CD4-positive, alpha-beta memory T cell (primary cell): ENCODE data around the gene ATP1B3. TPM values are rescaled to one million over a fixed set of nuclear protein-coding genes. Genes with fewer than 3 reads are reported as not detected.

Experiments used
- CTCF ChIA-PET: fragments of 350-600 bp; sonication (Branson Sonifier 250); formaldehyde crosslinking; loops from one replicate; lab custom pipeline; 2021; ENCODE audit warnings: inconsistent platforms; ENCODE audit not compliant: partially characterized antibody; lab: Charles Lee
- POLR2A ChIA-PET: fragments of 350-600 bp; sonication (Branson Sonifier 250); formaldehyde crosslinking; loops from one replicate; lab custom pipeline; 2021; ENCODE audit not compliant: partially characterized antibody; lab: Charles Lee
- DNase-seq, 5 donors: peaks; one replicate each; pipeline versions ENCODE4 v3.0.0 to v3.0.0-alpha.2; 2020 to 2022; ENCODE audit warnings: mixed read lengths in 1 of 5
- H3K27ac ChIP-seq: one replicate; pipeline ENCODE4 v1.7.0; 2013; ENCODE audit warnings: low read depth, low read length
- H3K27me3 ChIP-seq: 2 replicates; pipeline ENCODE4 v1.7.0; 2013; ENCODE audit warnings: mild to moderate bottlenecking, low read length, moderate library complexity; ENCODE audit not compliant: insufficient read depth
- H3K36me3 ChIP-seq: 2 replicates; pipeline ENCODE4 v1.7.0; 2013; ENCODE audit warnings: mild to moderate bottlenecking, low read length, moderate library complexity; ENCODE audit not compliant: insufficient read depth
- H3K4me1 ChIP-seq: 2 replicates; pipeline ENCODE4 v1.7.0; 2013; ENCODE audit warnings: mild to moderate bottlenecking, low read length, moderate library complexity; ENCODE audit not compliant: insufficient read depth
- H3K4me3 ChIP-seq, 2 donors: one replicate each; pipeline ENCODE4 v1.7.0; 2013; ENCODE audit warnings: low read length in 2 of 2, mild to moderate bottlenecking in 1 of 2
- H3K9me3 ChIP-seq, 2 donors: one replicate each; pipeline ENCODE4 v1.7.0; 2013; ENCODE audit warnings: low read length in 2 of 2, control low read depth in 1 of 2; ENCODE audit not compliant: control insufficient read depth in 1 of 2
- H3K27ac Mint-ChIP-seq, 7 donors: one replicate each; pipeline ENCODE4 v1.8.0; 2020 to 2021; ENCODE audit warnings: mixed read lengths in 7 of 7, mild to moderate bottlenecking in 6 of 7, inconsistent platforms in 3 of 7, moderate library complexity in 3 of 7
- H3K27me3 Mint-ChIP-seq, 2 donors: one replicate each; pipeline ENCODE4 v1.8.0; 2020 to 2021; ENCODE audit warnings: mixed read lengths in 2 of 2
- H3K36me3 Mint-ChIP-seq, 2 donors: one replicate each; pipeline ENCODE4 v1.8.0; 2020 to 2021; ENCODE audit warnings: mixed read lengths in 2 of 2, inconsistent platforms in 1 of 2, mild to moderate bottlenecking in 1 of 2
- H3K4me1 Mint-ChIP-seq, 4 donors: one replicate each; pipeline ENCODE4 v1.8.0; 2020 to 2021; ENCODE audit warnings: mixed read lengths in 4 of 4, mild to moderate bottlenecking in 1 of 4
- H3K4me3 Mint-ChIP-seq, 8 donors: one replicate each; pipeline ENCODE4 v1.8.0; 2020 to 2021; ENCODE audit warnings: mixed read lengths in 8 of 8, mild to moderate bottlenecking in 7 of 8, moderate library complexity in 6 of 8, inconsistent platforms in 3 of 8
- H3K9me3 Mint-ChIP-seq, 8 donors: one replicate each; pipeline ENCODE4 v1.8.0; 2020 to 2021; ENCODE audit warnings: mixed read lengths in 8 of 8, mild to moderate bottlenecking in 5 of 8, inconsistent platforms in 3 of 8, moderate library complexity in 1 of 8
- intact Hi-C: fragments of 100-400 bp; cut with micrococcal nuclease; formaldehyde crosslinking; loops from one replicate; pipeline ENCODE4 v1.15.1; 2023
- polyA plus RNA-seq, 2 donors: library from polyadenylated mRNA; unstranded; fragments of 300-500 nt; fragmentation: Illumina TruSeq; gene quantifications; one replicate each; pipeline ENCODE4 v1.2.3, GENCODE V29; 2021
- total RNA-seq, 2 experiments: library from RNA; stranded (reverse); gene quantifications; one replicate each; pipeline ENCODE4 v1.2.3, GENCODE V29; 2021

ATP1B3 gene
- total and polyA plus RNA-seq, 4 experiments from 2014 or later = 28.3 to 132 (median 72.5) TPM

- no peaks in the 10 kb centered on the region for H3K27me3 ChIP-seq
- no peak overlapping the region for H3K27ac ChIP-seq
- Mint-ChIP-seq H3K4me1 (no peaks in the 10 kb centered on the region), H3K27ac (peak overlapping the region in 2 of 7 donors; percentile 21 to 76), H3K9me3 (no peaks in the 10 kb centered on the region), H3K27me3 (no peaks in the 10 kb centered on the region), H3K4me3 (no peak overlapping the region), H3K36me3 (no peaks in the 10 kb centered on the region)
- H3K9me3 ChIP-seq = no peaks in the 10 kb centered on the region
- no peak overlapping the region for H3K4me3 ChIP-seq
- no peak for DNase-seq
- no peaks in the 10 kb centered on the region for H3K4me1 ChIP-seq
- no peaks in the 10 kb centered on the region for H3K36me3 ChIP-seq
- ChIA-PET POLR2A (interaction anchor here (0.6 kb wide), 1 partner anchor 14 kb away, joined by 3 read pairs; no protein-coding TSS in a partner anchor), CTCF (no interaction called here)
- intact Hi-C loops = no loop called here
Observed at GRCh38 chr3:141940194-141940776, 63.8 kb downstream of the ATP1B3 start.

GRCh38 chr3:141941093-141941492, 64.7 kb downstream of the ATP1B3 start:
- Mint-ChIP-seq H3K36me3 (no peaks in the 10 kb centered on the region), H3K9me3 (no peaks in the 10 kb centered on the region), H3K27me3 (no peaks in the 10 kb centered on the region), H3K4me1 (no peaks in the 10 kb centered on the region), H3K27ac (peak overlapping the region in 1 of 7 donors; percentile 1), H3K4me3 (no peak overlapping the region)
- intact Hi-C loops = no loop called here
- Histone ChIP-seq H3K4me1 (no peaks in the 10 kb centered on the region), H3K4me3 (no peak overlapping the region), H3K27ac (no peak overlapping the region), H3K36me3 (no peaks in the 10 kb centered on the region), H3K27me3 (no peaks in the 10 kb centered on the region), H3K9me3 (no peaks in the 10 kb centered on the region)
- ChIA-PET POLR2A (no interaction called here), CTCF (no interaction called here)
- no peak for DNase-seq

- Histone ChIP-seq H3K4me1 (no peaks in the 10 kb centered on the region), H3K9me3 (no peaks in the 10 kb centered on the region), H3K36me3 (no peaks in the 10 kb centered on the region), H3K4me3 (no peak overlapping the region), H3K27ac (no peak overlapping the region), H3K27me3 (no peaks in the 10 kb centered on the region)
- H3K36me3 Mint-ChIP-seq = no peaks in the 10 kb centered on the region
- H3K9me3 Mint-ChIP-seq = no peaks in the 10 kb centered on the region
- no peaks in the 10 kb centered on the region for H3K27me3 Mint-ChIP-seq
- intact Hi-C loops = no loop called here
- ChIA-PET CTCF (no interaction called here), POLR2A (no interaction called here)
- H3K27ac Mint-ChIP-seq = no peak overlapping the region
- DNase-seq = no peak
- no peak overlapping the region for H3K4me3 Mint-ChIP-seq
- H3K4me1 Mint-ChIP-seq = no peaks in the 10 kb centered on the region
Observed at GRCh38 chr3:141942006-141942405, 65.6 kb downstream of the ATP1B3 start.

GRCh38 chr3:141945726-141946485, 69.5 kb downstream of the ATP1B3 start:
- intact Hi-C loops = no loop called here
- no peaks in the 10 kb centered on the region for H3K27me3 ChIP-seq
- ChIA-PET CTCF (interaction anchor here (0.6 kb wide), 1 partner anchor 33 kb away, joined by 3 read pairs; no protein-coding TSS in a partner anchor), POLR2A (no interaction called here)
- H3K27me3 Mint-ChIP-seq = no peaks in the 10 kb centered on the region
- no peak overlapping the region for H3K4me3 ChIP-seq
- no peaks in the 10 kb centered on the region for H3K9me3 ChIP-seq
- no peaks in the 10 kb centered on the region for H3K4me1 ChIP-seq
- no peak for DNase-seq
- peaks cover 0 to 5% of the 10 kb centered on the region in 2 donors for H3K36me3 Mint-ChIP-seq
- H3K27ac ChIP-seq = no peak overlapping the region
- H3K4me3 Mint-ChIP-seq = no peak overlapping the region
- H3K4me1 Mint-ChIP-seq = no peaks in the 10 kb centered on the region
- H3K27ac Mint-ChIP-seq = peak overlapping the region in 1 of 7 donors; percentile 25
- no peaks in the 10 kb centered on the region for H3K36me3 ChIP-seq
- H3K9me3 Mint-ChIP-seq = no peaks in the 10 kb centered on the region

GRCh38 chr3:141949399-141949798, 73.0 kb downstream of the ATP1B3 start:
- CTCF ChIA-PET = interaction anchor here (0.6 to 1.6 kb wide), 2 partner anchors 8 to 10 kb away, joined by 4 to 5 read pairs; no protein-coding TSS in a partner anchor
- intact Hi-C loops = no loop called here
- H3K9me3 ChIP-seq = no peaks in the 10 kb centered on the region
- H3K27ac ChIP-seq = no peak overlapping the region
- DNase-seq = no peak
- Mint-ChIP-seq H3K27ac (no peak overlapping the region), H3K4me1 (no peaks in the 10 kb centered on the region), H3K9me3 (no peaks in the 10 kb centered on the region), H3K27me3 (no peaks in the 10 kb centered on the region), H3K4me3 (no peak overlapping the region), H3K36me3 (peaks cover 13 to 18% of the 10 kb centered on the region in 2 donors)
- no peaks in the 10 kb centered on the region for H3K36me3 ChIP-seq
- no peak overlapping the region for H3K4me3 ChIP-seq
- no peaks in the 10 kb centered on the region for H3K4me1 ChIP-seq
- no peaks in the 10 kb centered on the region for H3K27me3 ChIP-seq
- POLR2A ChIA-PET = no interaction called here

GRCh38 chr3:141949972-141950371, 73.5 kb downstream of the ATP1B3 start:
- H3K27ac ChIP-seq = no peak overlapping the region
- ChIA-PET CTCF (no interaction called here), POLR2A (no interaction called here)
- no peaks in the 10 kb centered on the region for H3K4me1 Mint-ChIP-seq
- no peaks in the 10 kb centered on the region for H3K27me3 ChIP-seq
- peak overlapping the region in 1 of 7 donors; percentile 32 for H3K27ac Mint-ChIP-seq
- H3K4me3 ChIP-seq = no peak overlapping the region
- H3K9me3 ChIP-seq = no peaks in the 10 kb centered on the region
- no peaks in the 10 kb centered on the region for H3K4me1 ChIP-seq
- no peaks in the 10 kb centered on the region for H3K27me3 Mint-ChIP-seq
- peaks cover 13 to 18% of the 10 kb centered on the region in 2 donors for H3K36me3 Mint-ChIP-seq
- intact Hi-C loops = no loop called here
- no peak for DNase-seq
- no peaks in the 10 kb centered on the region for H3K36me3 ChIP-seq
- H3K9me3 Mint-ChIP-seq = no peaks in the 10 kb centered on the region
- H3K4me3 Mint-ChIP-seq = no peak overlapping the region

GRCh38 chr3:141950572-141951493, 74.4 kb downstream of the ATP1B3 start:
- no peak overlapping the region for H3K4me3 Mint-ChIP-seq
- Histone ChIP-seq H3K36me3 (no peaks in the 10 kb centered on the region), H3K27me3 (no peaks in the 10 kb centered on the region), H3K27ac (no peak overlapping the region), H3K4me3 (no peak overlapping the region), H3K9me3 (no peaks in the 10 kb centered on the region), H3K4me1 (no peaks in the 10 kb centered on the region)
- peak overlapping the region in 1 of 7 donors; percentile 32 for H3K27ac Mint-ChIP-seq
- no peaks in the 10 kb centered on the region for H3K27me3 Mint-ChIP-seq
- H3K4me1 Mint-ChIP-seq = peaks cover 0 to 3% (median 0%) of the 10 kb centered on the region in 4 donors
- intact Hi-C loops = no loop called here
- no peak for DNase-seq
- no peaks in the 10 kb centered on the region for H3K9me3 Mint-ChIP-seq
- peaks cover 13 to 18% of the 10 kb centered on the region in 2 donors for H3K36me3 Mint-ChIP-seq
- ChIA-PET CTCF (no interaction called here), POLR2A (no interaction called here)
